ENCODE results near the gene SLX4IP. TPM values are rescaled to one million over a fixed set of nuclear protein-coding genes. Genes with fewer than 3 reads are reported as not detected.

Gene SLX4IP
- total RNA-seq, 2 experiments from 2014 or later: 1.6 to 1.8 TPM

DNA sequence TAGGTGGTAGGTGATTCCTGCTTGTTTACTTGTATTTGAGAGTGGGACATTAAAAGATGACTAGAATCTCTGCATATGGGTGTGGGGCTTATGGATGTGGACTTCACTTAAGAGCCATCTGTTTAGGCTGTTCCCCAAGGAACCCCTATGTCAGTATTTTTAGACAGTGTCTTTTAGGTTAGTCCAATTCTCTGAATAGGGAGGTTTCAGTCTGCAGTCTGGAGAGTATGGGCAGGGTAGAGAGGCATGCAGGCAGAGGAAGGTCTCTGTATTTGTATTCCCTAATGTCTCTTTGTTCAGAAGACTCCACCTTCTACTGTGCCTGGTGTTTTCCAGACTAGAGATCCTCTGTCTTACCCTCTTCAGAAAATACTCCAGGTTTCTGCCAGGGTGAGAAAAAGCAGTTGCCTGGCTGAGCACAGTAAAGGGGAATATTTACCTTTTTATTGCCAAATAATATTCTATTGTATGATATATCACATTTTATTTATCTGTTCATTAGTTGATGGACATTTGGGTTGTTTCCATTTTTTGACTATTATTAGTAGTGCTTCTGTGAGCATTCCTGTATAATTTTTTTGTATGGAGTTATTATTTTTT is 19.1 kb downstream of the SLX4IP start:
- Mint-ChIP-seq H3K27ac (peak overlapping the region; percentile 8), H3K4me3 (no peak overlapping the region), H3K27me3 (no peaks in the 10 kb centered on the region), H3K9me3 (peaks cover 2% of the 10 kb centered on the region), H3K4me1 (ENCODE audit: low read depth) (peaks cover 21% of the 10 kb centered on the region), H3K36me3 (ENCODE audit: low read depth) (peaks cover 20% of the 10 kb centered on the region)
- intact Hi-C loops (cut with DNase I, micrococcal nuclease): no loop called here
- CTCF ChIA-PET: no interaction called here
- ATAC-seq (ENCODE audit: poor library complexity): no peak
- Histone ChIP-seq H3K27ac (ENCODE audit: low read depth in 1 of 2, low read length in 2 of 2) (no peak overlapping the region), H3K4me1 (ENCODE audit: insufficient read depth, low read length) (peaks cover 9% of the 10 kb centered on the region), H3K36me3 (ENCODE audit: insufficient read depth, low read length) (no peaks in the 10 kb centered on the region), H3K4me3 (ENCODE audit: low read length) (no peak overlapping the region), H3K9me3 (ENCODE audit: control insufficient read depth in 1 of 2, insufficient read depth in 1 of 2, low read length in 2 of 2) (peaks cover 0 to 7% of the 10 kb centered on the region in 2 experiments), H3K27me3 (ENCODE audit: control insufficient read depth in 1 of 2, insufficient read depth in 2 of 2, low read length in 2 of 2) (no peaks in the 10 kb centered on the region)
- POLR2A ChIA-PET: interaction anchor here (3.1 kb wide), 1 partner anchor 19 kb away, joined by 22 read pairs; the partner anchor contains the start of genes MKKS and SLX4IP
- TF ChIP-seq, protein P1, sequence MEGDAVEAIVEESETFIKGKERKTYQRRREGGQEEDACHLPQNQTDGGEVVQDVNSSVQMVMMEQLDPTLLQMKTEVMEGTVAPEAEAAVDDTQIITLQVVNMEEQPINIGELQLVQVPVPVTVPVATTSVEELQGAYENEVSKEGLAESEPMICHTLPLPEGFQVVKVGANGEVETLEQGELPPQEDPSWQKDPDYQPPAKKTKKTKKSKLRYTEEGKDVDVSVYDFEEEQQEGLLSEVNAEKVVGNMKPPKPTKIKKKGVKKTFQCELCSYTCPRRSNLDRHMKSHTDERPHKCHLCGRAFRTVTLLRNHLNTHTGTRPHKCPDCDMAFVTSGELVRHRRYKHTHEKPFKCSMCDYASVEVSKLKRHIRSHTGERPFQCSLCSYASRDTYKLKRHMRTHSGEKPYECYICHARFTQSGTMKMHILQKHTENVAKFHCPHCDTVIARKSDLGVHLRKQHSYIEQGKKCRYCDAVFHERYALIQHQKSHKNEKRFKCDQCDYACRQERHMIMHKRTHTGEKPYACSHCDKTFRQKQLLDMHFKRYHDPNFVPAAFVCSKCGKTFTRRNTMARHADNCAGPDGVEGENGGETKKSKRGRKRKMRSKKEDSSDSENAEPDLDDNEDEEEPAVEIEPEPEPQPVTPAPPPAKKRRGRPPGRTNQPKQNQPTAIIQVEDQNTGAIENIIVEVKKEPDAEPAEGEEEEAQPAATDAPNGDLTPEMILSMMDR (IDR thresholded peaks at IDR 0.05): no peak
- no peak for DNase-seq

DNA sequence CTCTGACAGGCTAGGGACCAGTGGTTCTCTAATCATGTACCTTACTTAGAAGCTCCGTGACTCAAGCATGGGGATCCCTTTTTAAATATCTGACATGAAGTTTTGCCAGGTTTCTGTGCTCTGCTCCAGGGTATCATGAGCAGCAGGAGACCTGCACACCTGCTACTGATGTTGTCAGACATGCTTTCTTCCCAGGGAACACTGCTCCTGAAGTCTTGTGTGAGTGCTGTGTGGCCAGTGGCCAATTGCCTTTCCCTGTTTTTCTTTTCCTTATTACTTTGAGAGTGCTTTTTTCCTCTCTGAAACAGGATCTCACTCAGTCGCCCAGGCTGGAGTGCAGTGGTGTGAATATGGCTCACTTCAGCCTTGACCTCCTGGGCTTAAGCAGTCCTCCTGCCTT is 26.4 kb downstream of the SLX4IP start:
- Mint-ChIP-seq H3K9me3 (peaks cover 5% of the 10 kb centered on the region), H3K4me3 (no peak overlapping the region), H3K27me3 (no peaks in the 10 kb centered on the region), H3K27ac (no peak overlapping the region), H3K4me1 (ENCODE audit: low read depth) (no peaks in the 10 kb centered on the region), H3K36me3 (ENCODE audit: low read depth) (peaks cover 40% of the 10 kb centered on the region)
- ATAC-seq (ENCODE audit: poor library complexity) (no peak), DNase-seq (no peak)
- Histone ChIP-seq H3K9me3 (ENCODE audit: control insufficient read depth in 1 of 2, insufficient read depth in 1 of 2, low read length in 2 of 2) (peaks cover 0 to 7% of the 10 kb centered on the region in 2 experiments), H3K4me1 (ENCODE audit: insufficient read depth, low read length) (peaks cover 5% of the 10 kb centered on the region), H3K4me3 (ENCODE audit: low read length) (no peak overlapping the region), H3K27me3 (ENCODE audit: control insufficient read depth in 1 of 2, insufficient read depth in 2 of 2, low read length in 2 of 2) (no peaks in the 10 kb centered on the region), H3K27ac (ENCODE audit: low read depth in 1 of 2, low read length in 2 of 2) (no peak overlapping the region), H3K36me3 (ENCODE audit: insufficient read depth, low read length) (no peaks in the 10 kb centered on the region)
- ChIA-PET POLR2A (no interaction called here), CTCF (no interaction called here)
- intact Hi-C loops (cut with DNase I, micrococcal nuclease): no loop called here
- TF ChIP-seq, protein P1 (IDR thresholded peaks at IDR 0.05): no peak

DNA sequence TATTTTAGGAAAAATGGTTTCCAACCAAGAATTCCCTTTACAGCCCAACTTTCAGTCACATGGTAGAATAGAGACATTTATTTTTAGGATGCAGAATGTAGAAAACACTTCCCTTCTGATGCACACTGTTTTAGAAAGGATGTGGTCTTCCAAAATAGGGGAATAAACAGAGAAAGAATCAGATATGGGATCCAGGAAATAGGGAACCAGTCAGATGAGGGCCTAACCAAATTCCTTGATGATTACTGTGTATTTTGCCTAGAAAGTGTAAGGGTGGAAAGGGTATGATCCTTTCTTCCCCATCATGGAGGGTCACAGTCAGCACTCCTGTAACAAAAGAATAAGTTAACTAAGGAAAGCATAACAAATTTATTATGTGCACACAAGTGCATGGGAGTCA is 27.4 kb downstream of the SLX4IP start:
- Histone ChIP-seq H3K36me3 (ENCODE audit: insufficient read depth, low read length) (no peaks in the 10 kb centered on the region), H3K27ac (ENCODE audit: low read depth in 1 of 2, low read length in 2 of 2) (no peak overlapping the region), H3K27me3 (ENCODE audit: control insufficient read depth in 1 of 2, insufficient read depth in 2 of 2, low read length in 2 of 2) (no peaks in the 10 kb centered on the region), H3K4me1 (ENCODE audit: insufficient read depth, low read length) (peaks cover 5% of the 10 kb centered on the region), H3K4me3 (ENCODE audit: low read length) (no peak overlapping the region), H3K9me3 (ENCODE audit: control insufficient read depth in 1 of 2, insufficient read depth in 1 of 2, low read length in 2 of 2) (peaks cover 0 to 3% of the 10 kb centered on the region in 2 experiments)
- intact Hi-C loops (cut with DNase I, micrococcal nuclease): no loop called here
- peaks cover 33% of the 10 kb centered on the region for H3K36me3 Mint-ChIP-seq (ENCODE audit: low read depth)
- no peaks in the 10 kb centered on the region for H3K27me3 Mint-ChIP-seq
- H3K4me3 Mint-ChIP-seq: no peak overlapping the region
- POLR2A ChIA-PET: interaction anchor here (0.8 kb wide), 1 partner anchor 28 kb away, joined by 3 read pairs; the partner anchor contains the start of gene MKKS
- TF ChIP-seq, protein P1 (IDR thresholded peaks at IDR 0.05): no peak
- no peak overlapping the region for H3K27ac Mint-ChIP-seq
- ATAC-seq (ENCODE audit: poor library complexity) (no peak), DNase-seq (no peak)
- peaks cover 2% of the 10 kb centered on the region for H3K9me3 Mint-ChIP-seq
- H3K4me1 Mint-ChIP-seq (ENCODE audit: low read depth): no peaks in the 10 kb centered on the region
- CTCF ChIA-PET: no interaction called here

Data from CD4-positive, alpha-beta T cell (primary cell).